B cell (primary cell): Measurements from ENCODE around the gene XRCC3. TPM values are rescaled to one million over a fixed set of nuclear protein-coding genes. Genes with fewer than 3 reads are reported as not detected.

ENCODE experiments used
- ATAC-seq: fragments of 200-7000 bp; cut with Tn5 transposase; one replicate; pipeline ENCODE4 v1.10.0; 2021; ENCODE audit warnings: low read depth, mild to moderate bottlenecking, moderate number of reproducible peaks, moderate library complexity
- CTCF ChIA-PET: fragments of 350-600 bp; sonication (Branson Sonifier 250); formaldehyde crosslinking; loops from one replicate; lab custom pipeline; 2021; ENCODE audit warnings: antibody characterized with exemption, inconsistent platforms; lab: Charles Lee
- POLR2A ChIA-PET: fragments of 350-600 bp; sonication (Branson Sonifier 250); formaldehyde crosslinking; loops from one replicate; lab custom pipeline; 2021; ENCODE audit warnings: antibody characterized with exemption; lab: Charles Lee
- DNase-seq: peaks from one replicate; pipeline ENCODE4 v3.0.0; 2013
- H2AFZ ChIP-seq: 2 replicates; pipeline ENCODE4 v1.6.1; 2012; ENCODE audit warnings: mild to moderate bottlenecking, low read depth, low read length; ENCODE audit not compliant: insufficient read depth, poor library complexity, severe bottlenecking
- H3K27ac ChIP-seq, 2 donors: 1 replicate in 1 of 2; 2 replicates in 1 of 2; pipeline ENCODE4 v1.5.1; 2012 to 2013; ENCODE audit warnings: low read length in 2 of 2, mild to moderate bottlenecking in 2 of 2, moderate library complexity in 1 of 2
- H3K27me3 ChIP-seq, 4 experiments: fragments of 200-600 bp in 1 of 4; sonication (generic) in 1 of 4; replicated peaks in 1 of 4; 1 replicate in 2 of 4; 2 replicates in 2 of 4; pipeline versions ENCODE4 v1.6.1 to v1.7.0; 2013 to 2016; ENCODE audit warnings: low read length in 3 of 4, mild to moderate bottlenecking in 2 of 4, mixed read lengths in 1 of 4, moderate library complexity in 1 of 4; ENCODE audit not compliant: insufficient read depth in 4 of 4, control insufficient read depth in 3 of 4; ENCODE audit errors: control extremely low read depth in 1 of 4
- H3K36me3 ChIP-seq, 2 experiments: replicated peaks in 1 of 2; 1 replicate in 1 of 2; 2 replicates in 1 of 2; pipeline versions ENCODE4 v1.6.1 to v1.7.1; 2013; ENCODE audit warnings: low read length in 1 of 2; ENCODE audit not compliant: insufficient read depth in 2 of 2, control insufficient read depth in 1 of 2; ENCODE audit errors: control extremely low read depth in 1 of 2, extremely low read depth in 1 of 2
- H3K4me1 ChIP-seq, 2 donors: fragments of 200-600 bp in 1 of 2; sonication (generic) in 1 of 2; 1 replicate in 1 of 2; 2 replicates in 1 of 2; pipeline versions ENCODE4 v1.5.1 to v1.6.1; 2013 to 2017; ENCODE audit warnings: low read length in 2 of 2; ENCODE audit not compliant: control insufficient read depth in 2 of 2, insufficient read depth in 2 of 2
- H3K4me2 ChIP-seq: replicated peaks from 2 replicates; pipeline ENCODE3; 2012; ENCODE audit warnings: mild to moderate bottlenecking, low read depth, low read length; ENCODE audit not compliant: poor library complexity, severe bottlenecking
- H3K4me3 ChIP-seq, 5 experiments: fragments of 200-600 bp in 1 of 5; sonication (generic) in 1 of 5; 1 replicate in 3 of 5; 2 replicates in 2 of 5; pipeline versions ENCODE4 v1.5.1 to v1.7.0; 2011 to 2016; ENCODE audit warnings: low read length in 4 of 5, mild to moderate bottlenecking in 4 of 5, low read depth in 2 of 5, control low read depth in 1 of 5, moderate library complexity in 1 of 5; ENCODE audit not compliant: insufficient read depth in 1 of 5; ENCODE audit errors: control extremely low read depth in 1 of 5, extremely low read depth in 1 of 5
- H3K79me2 ChIP-seq: fragments of 200-600 bp; sonication (generic); one replicate; pipeline ENCODE4 v1.6.0; 2016; ENCODE audit warnings: low read length; ENCODE audit not compliant: control insufficient read depth, insufficient read depth
- H3K9ac ChIP-seq: fragments of 200-600 bp; sonication (generic); 2 replicates; pipeline ENCODE4 v1.6.1; 2017; ENCODE audit warnings: mild to moderate bottlenecking, low read length, moderate library complexity
- H3K9me3 ChIP-seq, 3 donors: one replicate each; pipeline versions ENCODE4 v1.6.1 to v1.7.1; 2013; ENCODE audit warnings: low read length in 2 of 3; ENCODE audit not compliant: control insufficient read depth in 2 of 3, insufficient read depth in 1 of 3; ENCODE audit errors: control extremely low read depth in 1 of 3
- H4K20me1 ChIP-seq: 2 replicates; pipeline ENCODE4 v1.6.0; 2012; ENCODE audit warnings: mild to moderate bottlenecking, low read length; ENCODE audit not compliant: insufficient read depth, control insufficient read depth, poor library complexity, severe bottlenecking
- H3K27ac Mint-ChIP-seq: one replicate; pipeline ENCODE4 v1.8.0; 2021; ENCODE audit warnings: mixed read lengths
- H3K27me3 Mint-ChIP-seq: one replicate; pipeline ENCODE4 v1.8.0; 2021; ENCODE audit warnings: mixed read lengths
- H3K4me1 Mint-ChIP-seq: one replicate; pipeline ENCODE4 v1.8.0; 2021; ENCODE audit warnings: mixed read lengths
- H3K4me3 Mint-ChIP-seq: one replicate; pipeline ENCODE4 v1.8.0; 2021; ENCODE audit warnings: mixed read lengths
- H3K9me3 Mint-ChIP-seq: one replicate; pipeline ENCODE4 v1.8.0; 2022; ENCODE audit warnings: mixed read lengths; ENCODE audit not compliant: insufficient read depth
- EZH2 ChIP-seq: IDR thresholded peaks from 2 replicates; pipeline ENCODE4 v1.6.1; 2012; ENCODE audit warnings: borderline replicate concordance, low read depth, mild to moderate bottlenecking, moderate library complexity, low read length; ENCODE audit not compliant: insufficient read depth, poor library complexity, severe bottlenecking
- WGBS: methylation state at CpG from one replicate; pipeline ENCODE4 v1.1.5; 2013; ENCODE audit warnings: missing lambda C conversion rate; ENCODE audit not compliant: insufficient coverage; 5-methylcytosine and 5-hydroxymethylcytosine counted together
- intact Hi-C: fragments of 100-400 bp; cut with micrococcal nuclease; formaldehyde crosslinking; loops from one replicate; pipeline ENCODE4 v1.10.0; 2022
- polyA plus RNA-seq: library from polyadenylated mRNA; depleted of rRNA; stranded (reverse); fragments of >200 nt; gene quantifications from 2 replicates; pipeline ENCODE4 v1.2.3, GENCODE V29; 2012
- total RNA-seq, 2 donors: library from RNA; stranded (reverse); fragments of 120-200 nt in 1 of 2; gene quantifications; 1 replicate in 1 of 2; 2 replicates in 1 of 2; pipeline versions ENCODE4 v1.2.3 to v1.2.4, GENCODE V29; 2013 to 2022
- TF ChIP-seq, protein P1 (sequence below): fragments of 200-600 bp; IDR thresholded peaks from one replicate; pipeline ENCODE4 v1.8.0; 2022; ENCODE audit warnings: antibody characterized with exemption, mild to moderate bottlenecking

XRCC3 gene
- total and polyA plus RNA-seq, 2 donors (not counting 1 experiment from before 2014, with no cell fraction given): 18.0 to 19.7 TPM

DNA sequence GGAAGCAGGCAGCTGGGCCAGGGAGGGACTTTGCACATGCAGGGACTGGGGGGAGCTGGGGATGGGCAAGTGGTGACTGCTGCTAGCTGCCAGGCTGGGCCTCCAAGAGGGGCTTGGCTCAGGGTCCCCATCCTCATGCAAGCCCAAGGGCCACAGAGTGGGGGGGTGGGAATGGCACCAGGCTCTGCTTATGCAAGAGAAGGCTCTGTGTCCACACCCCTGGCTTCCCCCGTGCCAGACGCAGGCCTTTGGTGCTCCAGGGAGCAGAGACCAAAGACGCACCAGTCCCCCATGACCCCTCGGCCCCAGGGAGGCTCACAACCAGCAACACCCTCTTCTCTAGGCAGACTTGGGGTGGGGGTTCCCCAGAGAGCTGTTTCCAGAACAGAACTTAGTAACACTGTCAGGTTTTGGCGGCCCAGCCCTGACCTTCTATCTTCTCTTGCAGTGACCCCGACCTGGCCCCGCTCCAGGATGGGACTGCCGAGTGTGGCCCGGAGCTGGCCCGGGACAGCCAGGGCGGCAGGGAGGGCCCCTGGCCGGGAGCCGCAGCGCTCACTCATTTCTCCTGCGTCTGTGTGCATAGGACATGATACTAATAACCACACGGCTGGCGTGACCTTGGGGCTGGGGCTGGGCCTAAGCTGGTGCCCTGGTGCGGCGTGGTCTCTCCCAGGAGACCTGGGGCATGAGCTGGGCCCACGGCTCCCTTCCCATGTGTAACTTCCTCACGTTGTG is 14.3 kb downstream of the XRCC3 start:
- Histone ChIP-seq H3K27me3 (no peaks in the 10 kb centered on the region), H3K36me3 (peaks cover 0 to 47% of the 10 kb centered on the region in 2 experiments), H3K79me2 (peaks cover 11% of the 10 kb centered on the region), H3K4me3 (no peak overlapping the region), H3K4me2 (peak overlapping the region; percentile 32), H3K9ac (no peak overlapping the region), H3K9me3 (no peaks in the 10 kb centered on the region), H3K4me1 (peaks cover 56 to 57% of the 10 kb centered on the region in 2 donors), H2AFZ (no peak overlapping the region), H4K20me1 (peaks cover 50% of the 10 kb centered on the region), H3K27ac (no peak overlapping the region)
- no peak overlapping the region for H3K27ac Mint-ChIP-seq
- ATAC-seq (no peak), DNase-seq (peak; percentile 14)
- no peak overlapping the region for H3K4me3 Mint-ChIP-seq
- intact Hi-C loops: no loop called here
- TF ChIP-seq, protein P1, sequence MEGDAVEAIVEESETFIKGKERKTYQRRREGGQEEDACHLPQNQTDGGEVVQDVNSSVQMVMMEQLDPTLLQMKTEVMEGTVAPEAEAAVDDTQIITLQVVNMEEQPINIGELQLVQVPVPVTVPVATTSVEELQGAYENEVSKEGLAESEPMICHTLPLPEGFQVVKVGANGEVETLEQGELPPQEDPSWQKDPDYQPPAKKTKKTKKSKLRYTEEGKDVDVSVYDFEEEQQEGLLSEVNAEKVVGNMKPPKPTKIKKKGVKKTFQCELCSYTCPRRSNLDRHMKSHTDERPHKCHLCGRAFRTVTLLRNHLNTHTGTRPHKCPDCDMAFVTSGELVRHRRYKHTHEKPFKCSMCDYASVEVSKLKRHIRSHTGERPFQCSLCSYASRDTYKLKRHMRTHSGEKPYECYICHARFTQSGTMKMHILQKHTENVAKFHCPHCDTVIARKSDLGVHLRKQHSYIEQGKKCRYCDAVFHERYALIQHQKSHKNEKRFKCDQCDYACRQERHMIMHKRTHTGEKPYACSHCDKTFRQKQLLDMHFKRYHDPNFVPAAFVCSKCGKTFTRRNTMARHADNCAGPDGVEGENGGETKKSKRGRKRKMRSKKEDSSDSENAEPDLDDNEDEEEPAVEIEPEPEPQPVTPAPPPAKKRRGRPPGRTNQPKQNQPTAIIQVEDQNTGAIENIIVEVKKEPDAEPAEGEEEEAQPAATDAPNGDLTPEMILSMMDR: no peak
- no peak for TF ChIP-seq EZH2
- peaks cover 63% of the 10 kb centered on the region for H3K4me1 Mint-ChIP-seq
- ChIA-PET CTCF (interaction anchor here (1.1 to 1.6 kb wide), 3 partner anchors 9 to 21 kb away, joined by 3 to 5 read pairs (median 5); no protein-coding TSS in a partner anchor), POLR2A (no interaction called here)
- WGBS: 91% methylated on average over 18 of the region's 21 CpGs
- no peaks in the 10 kb centered on the region for H3K9me3 Mint-ChIP-seq
- no peaks in the 10 kb centered on the region for H3K27me3 Mint-ChIP-seq
